OCI-LY7 (cell line): ENCODE measurements around the gene GAK. TPM values are rescaled to one million over a fixed set of nuclear protein-coding genes. Genes with fewer than 3 reads are reported as not detected.

ENCODE experiments used
- BruUV-seq: library from RNA; stranded (reverse); fragments of 400-500 nt; replicated peaks from 2 replicates; lab custom pipeline; 2021; lab: Mats Ljungman, UMichigan
- CTCF ChIA-PET: fragments of 300-600 bp; sonication (Branson Sonifier 250); formaldehyde crosslinking; loops from one replicate; lab custom pipeline; 2022; ENCODE audit warnings: antibody characterized with exemption; ENCODE audit not compliant: unreplicated experiment; lab: Charles Lee
- POLR2A ChIA-PET: fragments of 300-600 bp; sonication (Branson Sonifier 250); formaldehyde crosslinking; loops from one replicate; lab custom pipeline; 2022; ENCODE audit warnings: antibody characterized with exemption; lab: Charles Lee
- DNase-seq: peaks from one replicate; pipeline ENCODE4 v3.0.0-alpha.2; 2015; ENCODE audit warnings: low spot score
- H2AFZ ChIP-seq: fragments of 200-600 bp; sonication (generic), shearing (Covaris generic); 2 replicates; pipeline ENCODE4 v1.6.1; 2014; ENCODE audit warnings: mild to moderate bottlenecking, antibody characterized with exemption, low read length, moderate library complexity
- H3K27ac ChIP-seq: fragments of 200-600 bp; sonication (generic); 2 replicates; pipeline ENCODE4 v1.5.1; 2014; ENCODE audit warnings: mixed run types, low read depth, mild to moderate bottlenecking, moderate library complexity, low read length, inconsistent platforms; ENCODE audit not compliant: poor library complexity, severe bottlenecking
- H3K36me3 ChIP-seq: fragments of 200-600 bp; sonication (generic); 2 replicates; pipeline ENCODE4 v1.6.1; 2014; ENCODE audit warnings: mild to moderate bottlenecking, antibody characterized with exemption, low read length, moderate library complexity, mixed read lengths; ENCODE audit not compliant: insufficient read depth
- H3K4me1 ChIP-seq: fragments of 200-600 bp; sonication (generic); 2 replicates; pipeline ENCODE4 v1.5.1; 2014; ENCODE audit warnings: mild to moderate bottlenecking, low read length; ENCODE audit not compliant: insufficient read depth, poor library complexity, severe bottlenecking
- H3K4me2 ChIP-seq: fragments of 200-600 bp; sonication (generic); 2 replicates; pipeline ENCODE4 v1.6.1; 2014; ENCODE audit warnings: mild to moderate bottlenecking, low read length
- H3K4me3 ChIP-seq: fragments of 200-600 bp; sonication (generic); 2 replicates; pipeline ENCODE4 v1.5.1; 2014; ENCODE audit warnings: mild to moderate bottlenecking, low read depth, low read length; ENCODE audit not compliant: poor library complexity, severe bottlenecking
- H3K79me2 ChIP-seq: fragments of 200-600 bp; sonication (generic); 2 replicates; pipeline ENCODE4 v1.6.1; 2016; ENCODE audit warnings: low read depth, mild to moderate bottlenecking, low read length, moderate library complexity, mixed read lengths; ENCODE audit not compliant: insufficient read depth
- H3K9me2 ChIP-seq: fragments of 200-600 bp; sonication (generic); 2 replicates; pipeline ENCODE4 v1.6.1; 2016; ENCODE audit warnings: mild to moderate bottlenecking, low read length, mixed read lengths; ENCODE audit not compliant: insufficient read depth
- H3K9me3 ChIP-seq: fragments of 200-600 bp; sonication (generic); 2 replicates; pipeline ENCODE4 v1.6.1; 2014; ENCODE audit warnings: mild to moderate bottlenecking, mixed run types, low read length, mixed read lengths
- H4K20me1 ChIP-seq: fragments of 200-600 bp; sonication (generic); 2 replicates; pipeline ENCODE4 v1.6.1; 2014; ENCODE audit warnings: mild to moderate bottlenecking, antibody characterized with exemption, low read length, moderate library complexity, mixed read lengths; ENCODE audit not compliant: insufficient read depth
- CTCF ChIP-seq: fragments of 200-600 bp; sonication (generic); conservative IDR thresholded peaks from 2 replicates; pipeline ENCODE4 v1.5.1; 2014; ENCODE audit warnings: mild to moderate bottlenecking, antibody characterized with exemption, low read length, moderate library complexity, mixed read lengths
- EZH2phosphoT487 ChIP-seq: fragments of 200-600 bp; sonication (generic); IDR thresholded peaks from 2 replicates; pipeline ENCODE4 v1.6.1; 2018; ENCODE audit warnings: low read depth, borderline replicate concordance, mild to moderate bottlenecking, mixed run types, antibody characterized with exemption, low read length, moderate library complexity, mixed read lengths
- intact Hi-C: fragments of 100-400 bp; cut with micrococcal nuclease; formaldehyde crosslinking; loops from one replicate; pipeline ENCODE4 v1.10.0; 2022; ENCODE audit not compliant: unreplicated experiment
- total RNA-seq, 2 experiments: library from RNA; depleted of rRNA in 1 of 2; stranded (reverse); fragments of >200 nt in 1 of 2; shearing (Covaris generic) in 1 of 2; gene quantifications; 2 replicates each; pipeline ENCODE4 v1.2.3, GENCODE V29; 2014 to 2022

GAK gene
- total RNA-seq, 2 experiments from 2014 or later = 86.1 to 107 TPM

DNA sequence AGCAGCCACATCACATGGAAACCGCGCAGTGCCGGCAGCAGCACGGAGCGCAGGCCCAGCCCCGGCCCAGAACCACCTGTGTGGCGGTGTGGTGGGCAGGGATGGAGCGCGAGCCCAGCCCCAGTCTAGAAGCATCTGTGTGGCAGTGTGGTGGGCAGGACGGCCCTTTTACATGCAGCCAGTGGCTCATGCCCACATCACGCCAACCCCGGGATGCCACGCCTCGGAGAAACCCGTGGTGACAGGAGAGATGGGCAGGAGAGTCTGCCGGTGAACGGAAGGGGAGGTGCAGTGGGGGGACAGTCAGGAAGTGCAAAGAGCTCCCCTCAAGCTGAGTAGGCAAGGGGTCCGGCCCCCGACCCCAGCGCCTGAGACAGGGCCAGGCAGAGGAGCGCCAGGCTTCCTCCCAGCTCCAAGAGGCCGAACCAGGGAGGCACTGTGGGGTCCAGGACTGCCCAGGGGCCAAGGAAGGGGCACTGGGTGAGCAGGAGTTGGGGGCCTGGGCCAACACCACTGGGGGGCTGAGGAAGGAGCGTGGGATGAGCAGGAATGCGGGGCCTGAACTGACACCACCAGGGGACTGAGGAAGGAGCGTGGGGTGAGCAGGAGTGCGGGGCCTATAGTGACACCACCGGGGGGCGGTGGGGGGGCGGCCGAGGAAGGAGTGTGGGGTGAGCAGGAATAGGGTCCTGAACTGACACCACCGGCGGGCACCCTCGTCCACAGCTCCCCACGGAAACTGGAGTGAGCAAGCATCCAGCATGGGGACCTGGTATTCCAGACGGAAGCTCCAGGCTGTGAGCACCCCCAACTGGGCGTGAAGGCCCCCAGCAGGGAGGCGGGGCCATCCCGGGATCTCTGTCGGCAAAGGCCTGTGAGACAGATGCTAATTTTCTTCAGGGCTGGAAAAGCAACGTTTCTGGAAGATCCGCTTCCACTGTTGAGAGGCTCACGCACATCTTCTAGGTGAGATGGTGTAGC is 28.8 kb downstream of the GAK start:
- no peaks in the 10 kb centered on the region for H3K79me2 ChIP-seq
- CTCF ChIA-PET = no interaction called here
- no peak overlapping the region for H2AFZ ChIP-seq
- H3K27ac ChIP-seq = no peak overlapping the region
- TF ChIP-seq EZH2phosphoT487 = no peak
- no peak for TF ChIP-seq CTCF
- no TSS peak for BruUV-seq
- intact Hi-C loops = no loop called here
- no peaks in the 10 kb centered on the region for H4K20me1 ChIP-seq
- H3K4me1 ChIP-seq = no peaks in the 10 kb centered on the region
- no peaks in the 10 kb centered on the region for H3K9me2 ChIP-seq
- no peak overlapping the region for H3K4me2 ChIP-seq
- POLR2A ChIA-PET = interaction anchor here (0.7 kb wide), 1 partner anchor 319 kb away, joined by 3 read pairs; no protein-coding TSS in a partner anchor
- H3K4me3 ChIP-seq = no peak overlapping the region
- DNase-seq = no peak
- peaks cover 46% of the 10 kb centered on the region for H3K36me3 ChIP-seq
- H3K9me3 ChIP-seq = 0 out of 2 replicates have a peak, but pooled peaks cover 4% of the 10 kb centered on the region

GRCh38 chr4:901192-901910 is 30.8 kb downstream of the GAK start:
- H3K4me3 ChIP-seq = no peak overlapping the region
- no peaks in the 10 kb centered on the region for H3K79me2 ChIP-seq
- no peak overlapping the region for H3K27ac ChIP-seq
- POLR2A ChIA-PET = no interaction called here
- H3K4me2 ChIP-seq = no peak overlapping the region
- H3K9me3 ChIP-seq = no peaks in the 10 kb centered on the region
- H3K9me2 ChIP-seq = no peaks in the 10 kb centered on the region
- H4K20me1 ChIP-seq = no peaks in the 10 kb centered on the region
- peaks cover 45% of the 10 kb centered on the region for H3K36me3 ChIP-seq
- CTCF ChIA-PET = no interaction called here
- DNase-seq = no peak
- TF ChIP-seq EZH2phosphoT487 = no peak
- no peak for TF ChIP-seq CTCF
- intact Hi-C loops = no loop called here
- no peaks in the 10 kb centered on the region for H3K4me1 ChIP-seq
- no TSS peak for BruUV-seq
- H2AFZ ChIP-seq = no peak overlapping the region
